ENCODE results near the gene LCLAT1.

Gene LCLAT1

GRCh38 chr2:30678410-30679137, 231.5 kb downstream of the LCLAT1 start:
- no peak for TF ChIP-seq POLR2AphosphoS5 (IDR thresholded peaks at IDR 0.05; ENCODE audit: low read depth, low read length)
- TF ChIP-seq SIN3A (IDR thresholded peaks at IDR 0.05; ENCODE audit: borderline replicate concordance, insufficient read depth, low read length), result no peak
- TF ChIP-seq REST (IDR thresholded peaks at IDR 0.05; ENCODE audit: insufficient read depth in 1 of 2, low read depth in 2 of 2, low read length in 2 of 2), result no peak
- TF ChIP-seq FOXP2 (optimal IDR thresholded peaks at IDR 0.05; ENCODE audit: borderline replicate concordance, extremely low read depth, extremely low read length, insufficient read depth), result no peak
- TF ChIP-seq TAF1 (IDR thresholded peaks at IDR 0.05; ENCODE audit: borderline replicate concordance, insufficient read depth, low read length), result no peak

GRCh38 chr2:30679426-30680088, 232.5 kb downstream of the LCLAT1 start:
- no peak for TF ChIP-seq POLR2AphosphoS5 (IDR thresholded peaks at IDR 0.05; ENCODE audit: low read depth, low read length)

GRCh38 chr2:30680121-30680520, 233.1 kb downstream of the LCLAT1 start:
- TF ChIP-seq FOXP2 (optimal IDR thresholded peaks at IDR 0.05; ENCODE audit: borderline replicate concordance, extremely low read depth, extremely low read length, insufficient read depth) (no peak), TAF1 (IDR thresholded peaks at IDR 0.05; ENCODE audit: borderline replicate concordance, insufficient read depth, low read length) (no peak), SIN3A (IDR thresholded peaks at IDR 0.05; ENCODE audit: borderline replicate concordance, insufficient read depth, low read length) (no peak), POLR2AphosphoS5 (IDR thresholded peaks at IDR 0.05; ENCODE audit: low read depth, low read length) (no peak), REST (IDR thresholded peaks at IDR 0.05; ENCODE audit: insufficient read depth in 1 of 2, low read depth in 2 of 2, low read length in 2 of 2) (no peak)

DNA sequence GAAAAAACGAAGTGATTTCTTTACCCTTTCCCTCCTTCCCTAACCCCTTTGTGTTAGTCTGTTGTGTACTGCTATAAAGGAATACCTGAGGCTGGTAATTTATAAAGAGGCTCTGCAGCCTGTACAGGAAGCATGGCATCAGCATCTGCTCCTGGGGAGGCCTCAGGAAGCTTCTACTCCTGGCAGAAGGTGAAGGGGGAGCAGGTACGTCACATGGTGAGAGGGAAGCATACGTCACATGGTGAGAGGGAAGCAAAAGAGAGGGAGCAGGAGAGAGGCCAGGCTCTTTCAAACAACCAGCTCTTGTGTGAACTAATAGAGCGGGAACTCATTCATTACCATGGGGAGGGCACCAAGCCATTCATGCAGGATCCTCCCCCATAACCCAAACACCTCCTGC, 234.0 kb downstream of the LCLAT1 start:
- TF ChIP-seq REST (IDR thresholded peaks at IDR 0.05; ENCODE audit: insufficient read depth in 1 of 2, low read depth in 2 of 2, low read length in 2 of 2) (no peak), POLR2AphosphoS5 (IDR thresholded peaks at IDR 0.05; ENCODE audit: low read depth, low read length) (no peak), TAF1 (IDR thresholded peaks at IDR 0.05; ENCODE audit: borderline replicate concordance, insufficient read depth, low read length) (no peak)

DNA sequence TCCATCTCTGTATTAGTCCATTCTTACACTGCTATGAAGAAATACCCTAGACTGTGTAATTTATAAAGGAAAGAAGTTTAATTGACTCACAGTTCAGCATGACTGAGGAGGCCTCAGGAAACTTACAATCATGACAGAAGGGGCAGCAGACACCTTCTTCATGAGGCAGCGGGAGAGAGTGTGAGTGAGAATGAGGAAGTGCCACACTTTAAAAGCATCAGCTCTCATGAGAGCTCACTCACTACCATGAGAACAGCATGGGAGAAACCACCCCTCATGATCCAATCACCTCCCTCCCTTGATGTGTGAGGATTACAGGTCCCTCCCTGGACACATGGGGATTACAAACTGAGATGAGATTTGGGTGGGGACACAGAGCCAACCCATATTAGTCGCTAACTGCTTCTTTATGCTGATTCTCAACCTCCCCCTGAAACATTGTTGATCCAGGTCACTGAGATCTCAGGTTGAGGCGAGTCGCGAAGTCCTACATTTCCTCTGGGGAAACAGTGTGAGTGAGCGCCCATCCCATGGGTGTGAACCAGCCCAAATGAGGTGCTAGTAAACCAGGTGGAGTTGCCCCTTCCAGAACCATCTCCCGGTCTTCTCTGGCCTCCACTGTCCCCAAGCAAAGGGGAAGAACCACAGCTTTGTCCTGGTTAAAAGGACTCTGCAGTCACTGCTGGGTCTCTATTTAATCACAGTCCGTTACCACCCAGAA, 236.3 kb downstream of the LCLAT1 start:
- TF ChIP-seq FOXP2 (optimal IDR thresholded peaks at IDR 0.05; ENCODE audit: borderline replicate concordance, extremely low read depth, extremely low read length, insufficient read depth), result no peak
- no peak for TF ChIP-seq POLR2AphosphoS5 (IDR thresholded peaks at IDR 0.05; ENCODE audit: low read depth, low read length)
- TF ChIP-seq TAF1 (IDR thresholded peaks at IDR 0.05; ENCODE audit: borderline replicate concordance, insufficient read depth, low read length), result no peak
- no peak for TF ChIP-seq SIN3A (IDR thresholded peaks at IDR 0.05; ENCODE audit: borderline replicate concordance, insufficient read depth, low read length)
- TF ChIP-seq REST (IDR thresholded peaks at IDR 0.05; ENCODE audit: insufficient read depth in 1 of 2, low read depth in 2 of 2, low read length in 2 of 2), result no peak
